Hepatocyte (in vitro differentiated cells): Measurements from ENCODE around the gene OR5B12. TPM values are rescaled to one million over a fixed set of nuclear protein-coding genes. Genes with fewer than 3 reads are reported as not detected.

Experiments used
- DNase-seq: peaks from one replicate; pipeline ENCODE4 v3.0.0-alpha.2; 2016; ENCODE audit warnings: low spot score
- H2AFZ ChIP-seq: fragments of 200-600 bp; sonication (generic); 2 replicates; pipeline ENCODE4 v1.6.0; 2016; ENCODE audit warnings: antibody characterized with exemption, mild to moderate bottlenecking
- H3K27ac ChIP-seq: fragments of 200-600 bp; sonication (generic); 2 replicates; pipeline ENCODE4 v1.5.1; 2016; ENCODE audit warnings: mild to moderate bottlenecking
- H3K27me3 ChIP-seq: fragments of 200-600 bp; sonication (generic); 2 replicates; pipeline ENCODE4 v1.6.1; 2016
- H3K36me3 ChIP-seq: fragments of 200-600 bp; sonication (generic); replicated peaks from 2 replicates; pipeline ENCODE4 v1.5.1; 2016; ENCODE audit warnings: low read depth; ENCODE audit not compliant: insufficient read depth
- H3K4me1 ChIP-seq: fragments of 200-600 bp; sonication (generic); 2 replicates; pipeline ENCODE4 v1.5.1; 2016; ENCODE audit warnings: mild to moderate bottlenecking, moderate library complexity; ENCODE audit not compliant: insufficient read depth
- H3K4me2 ChIP-seq: fragments of 200-600 bp; sonication (generic); 2 replicates; pipeline ENCODE4 v1.6.0; 2016
- H3K4me3 ChIP-seq: fragments of 200-600 bp; sonication (generic); 2 replicates; pipeline ENCODE4 v1.5.1; 2016; ENCODE audit warnings: mild to moderate bottlenecking
- H3K79me2 ChIP-seq: fragments of 200-600 bp; sonication (generic); 2 replicates; pipeline ENCODE4 v1.6.0; 2017; ENCODE audit warnings: mild to moderate bottlenecking
- H3K9me2 ChIP-seq: fragments of 200-600 bp; sonication (generic); replicated peaks from 2 replicates; pipeline ENCODE4 v1.6.0; 2017; ENCODE audit warnings: mild to moderate bottlenecking; ENCODE audit not compliant: insufficient read depth
- H3K9me3 ChIP-seq: fragments of 200-600 bp; sonication (generic); 2 replicates; pipeline ENCODE4 v1.5.1; 2016; ENCODE audit warnings: low read depth, mild to moderate bottlenecking
- H4K20me1 ChIP-seq: fragments of 200-600 bp; sonication (generic); 2 replicates; pipeline ENCODE4 v1.6.0; 2016; ENCODE audit warnings: mild to moderate bottlenecking; ENCODE audit not compliant: insufficient read depth, poor library complexity, severe bottlenecking
- CTCF ChIP-seq: fragments of 200-600 bp; sonication (generic); IDR thresholded peaks from 2 replicates; pipeline ENCODE4 v1.5.1; 2016; ENCODE audit warnings: antibody characterized with exemption, mild to moderate bottlenecking; ENCODE audit not compliant: poor library complexity
- EZH2 ChIP-seq: fragments of 200-600 bp; sonication (generic); IDR thresholded peaks from 2 replicates; pipeline ENCODE4 v1.6.1; 2016; ENCODE audit warnings: antibody characterized with exemption, mild to moderate bottlenecking, borderline replicate concordance
- EZH2phosphoT487 ChIP-seq: fragments of 200-600 bp; sonication (generic); IDR thresholded peaks from one replicate; pipeline ENCODE4 v1.6.1; 2018; ENCODE audit warnings: antibody characterized with exemption, mild to moderate bottlenecking, low read depth, moderate library complexity; ENCODE audit not compliant: unreplicated experiment, severe bottlenecking
- WGBS: methylation state at CpG from one replicate; pipeline ENCODE4 v1.1.6; 2016; ENCODE audit warnings: low lambda C conversion rate; ENCODE audit errors: missing lambda C conversion rate; 5-methylcytosine and 5-hydroxymethylcytosine counted together
- polyA plus RNA-seq: library from polyadenylated mRNA; unstranded; fragments of >200 nt; fragmentation: Nextera tagmentation; extraction: Ambion mirVana; gene quantifications from 2 replicates; pipeline ENCODE4 v1.2.1, GENCODE V29; 2016
- total RNA-seq: library from RNA; depleted of rRNA; stranded (reverse); fragments of >200 nt; gene quantifications from 2 replicates; pipeline ENCODE4 v1.2.3, GENCODE V29; 2014

The OR5B12 gene
- total and polyA plus RNA-seq, 2 experiments from 2014 or later: not detected

GRCh38 chr11:58395581-58395980 is 46.5 kb downstream of the OR5B12 start:
- Histone ChIP-seq H3K27ac (no peak overlapping the region), H2AFZ (no peak overlapping the region), H3K4me2 (no peak overlapping the region), H3K79me2 (no peaks in the 10 kb centered on the region), H3K4me3 (no peak overlapping the region), H3K9me2 (no peaks in the 10 kb centered on the region), H4K20me1 (no peaks in the 10 kb centered on the region), H3K27me3 (no peaks in the 10 kb centered on the region), H3K9me3 (no peaks in the 10 kb centered on the region), H3K4me1 (no peaks in the 10 kb centered on the region), H3K36me3 (no peaks in the 10 kb centered on the region)
- no peak for DNase-seq
- 74% methylated on average over 2 of the region's 2 CpGs for WGBS
- TF ChIP-seq CTCF (no peak), EZH2 (no peak), EZH2phosphoT487 (no peak)

GRCh38 chr11:58394195-58394594 is 47.8 kb downstream of the OR5B12 start:
- Histone ChIP-seq H2AFZ (no peak overlapping the region), H3K36me3 (no peaks in the 10 kb centered on the region), H3K9me2 (no peaks in the 10 kb centered on the region), H3K27ac (no peak overlapping the region), H3K27me3 (no peaks in the 10 kb centered on the region), H3K4me3 (no peak overlapping the region), H3K9me3 (no peaks in the 10 kb centered on the region), H4K20me1 (no peaks in the 10 kb centered on the region), H3K79me2 (no peaks in the 10 kb centered on the region), H3K4me1 (no peaks in the 10 kb centered on the region), H3K4me2 (no peak overlapping the region)
- DNase-seq: no peak
- TF ChIP-seq EZH2 (no peak), EZH2phosphoT487 (no peak), CTCF (no peak)

GRCh38 chr11:58392746-58393145 is 49.3 kb downstream of the OR5B12 start:
- TF ChIP-seq EZH2phosphoT487 (no peak), EZH2 (no peak), CTCF (no peak)
- H3K27me3 ChIP-seq: no peaks in the 10 kb centered on the region
- no peak overlapping the region for H3K27ac ChIP-seq
- no peaks in the 10 kb centered on the region for H4K20me1 ChIP-seq
- H3K9me2 ChIP-seq: no peaks in the 10 kb centered on the region
- H3K4me2 ChIP-seq: no peak overlapping the region
- no peak overlapping the region for H3K4me3 ChIP-seq
- no peaks in the 10 kb centered on the region for H3K36me3 ChIP-seq
- DNase-seq: no peak
- 32% methylated on average over 1 of the region's 1 CpG for WGBS
- no peak overlapping the region for H2AFZ ChIP-seq
- no peaks in the 10 kb centered on the region for H3K79me2 ChIP-seq
- H3K4me1 ChIP-seq: no peaks in the 10 kb centered on the region
- H3K9me3 ChIP-seq: no peaks in the 10 kb centered on the region

- Histone ChIP-seq H3K27me3 (no peaks in the 10 kb centered on the region), H3K36me3 (no peaks in the 10 kb centered on the region), H2AFZ (no peak overlapping the region), H3K27ac (no peak overlapping the region), H3K4me2 (no peak overlapping the region), H3K79me2 (no peaks in the 10 kb centered on the region), H3K4me3 (no peak overlapping the region), H3K9me2 (no peaks in the 10 kb centered on the region), H3K4me1 (no peaks in the 10 kb centered on the region), H4K20me1 (no peaks in the 10 kb centered on the region), H3K9me3 (no peaks in the 10 kb centered on the region)
- TF ChIP-seq CTCF: no peak
- no peak for DNase-seq
- WGBS: 92% methylated on average over 1 of the region's 1 CpG
Measured at GRCh38 chr11:58391879-58392278, 50.2 kb downstream of the OR5B12 start.
